HL-60 (cell line): ENCODE measurements around the gene SSH2.

Experiments used
- POLR2AphosphoS5 ChIP-seq: IDR thresholded peaks from 2 replicates; pipeline ENCODE4 v1.6.1; 2012; ENCODE audit warnings: low read depth
- TF ChIP-seq, protein P1 (sequence below): IDR thresholded peaks from 2 replicates; pipeline ENCODE4 v1.6.1; 2012; ENCODE audit warnings: low read depth; ENCODE audit not compliant: insufficient replicate concordance
- TF ChIP-seq, protein P2 (sequence below): IDR thresholded peaks from one replicate; pipeline ENCODE4 v1.5.1; 2011; ENCODE audit warnings: low read length, control low read depth, inconsistent platforms; ENCODE audit not compliant: insufficient read depth

- TF ChIP-seq, protein P1, sequence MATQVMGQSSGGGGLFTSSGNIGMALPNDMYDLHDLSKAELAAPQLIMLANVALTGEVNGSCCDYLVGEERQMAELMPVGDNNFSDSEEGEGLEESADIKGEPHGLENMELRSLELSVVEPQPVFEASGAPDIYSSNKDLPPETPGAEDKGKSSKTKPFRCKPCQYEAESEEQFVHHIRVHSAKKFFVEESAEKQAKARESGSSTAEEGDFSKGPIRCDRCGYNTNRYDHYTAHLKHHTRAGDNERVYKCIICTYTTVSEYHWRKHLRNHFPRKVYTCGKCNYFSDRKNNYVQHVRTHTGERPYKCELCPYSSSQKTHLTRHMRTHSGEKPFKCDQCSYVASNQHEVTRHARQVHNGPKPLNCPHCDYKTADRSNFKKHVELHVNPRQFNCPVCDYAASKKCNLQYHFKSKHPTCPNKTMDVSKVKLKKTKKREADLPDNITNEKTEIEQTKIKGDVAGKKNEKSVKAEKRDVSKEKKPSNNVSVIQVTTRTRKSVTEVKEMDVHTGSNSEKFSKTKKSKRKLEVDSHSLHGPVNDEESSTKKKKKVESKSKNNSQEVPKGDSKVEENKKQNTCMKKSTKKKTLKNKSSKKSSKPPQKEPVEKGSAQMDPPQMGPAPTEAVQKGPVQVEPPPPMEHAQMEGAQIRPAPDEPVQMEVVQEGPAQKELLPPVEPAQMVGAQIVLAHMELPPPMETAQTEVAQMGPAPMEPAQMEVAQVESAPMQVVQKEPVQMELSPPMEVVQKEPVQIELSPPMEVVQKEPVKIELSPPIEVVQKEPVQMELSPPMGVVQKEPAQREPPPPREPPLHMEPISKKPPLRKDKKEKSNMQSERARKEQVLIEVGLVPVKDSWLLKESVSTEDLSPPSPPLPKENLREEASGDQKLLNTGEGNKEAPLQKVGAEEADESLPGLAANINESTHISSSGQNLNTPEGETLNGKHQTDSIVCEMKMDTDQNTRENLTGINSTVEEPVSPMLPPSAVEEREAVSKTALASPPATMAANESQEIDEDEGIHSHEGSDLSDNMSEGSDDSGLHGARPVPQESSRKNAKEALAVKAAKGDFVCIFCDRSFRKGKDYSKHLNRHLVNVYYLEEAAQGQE = no peak
- TF ChIP-seq, protein P2, sequence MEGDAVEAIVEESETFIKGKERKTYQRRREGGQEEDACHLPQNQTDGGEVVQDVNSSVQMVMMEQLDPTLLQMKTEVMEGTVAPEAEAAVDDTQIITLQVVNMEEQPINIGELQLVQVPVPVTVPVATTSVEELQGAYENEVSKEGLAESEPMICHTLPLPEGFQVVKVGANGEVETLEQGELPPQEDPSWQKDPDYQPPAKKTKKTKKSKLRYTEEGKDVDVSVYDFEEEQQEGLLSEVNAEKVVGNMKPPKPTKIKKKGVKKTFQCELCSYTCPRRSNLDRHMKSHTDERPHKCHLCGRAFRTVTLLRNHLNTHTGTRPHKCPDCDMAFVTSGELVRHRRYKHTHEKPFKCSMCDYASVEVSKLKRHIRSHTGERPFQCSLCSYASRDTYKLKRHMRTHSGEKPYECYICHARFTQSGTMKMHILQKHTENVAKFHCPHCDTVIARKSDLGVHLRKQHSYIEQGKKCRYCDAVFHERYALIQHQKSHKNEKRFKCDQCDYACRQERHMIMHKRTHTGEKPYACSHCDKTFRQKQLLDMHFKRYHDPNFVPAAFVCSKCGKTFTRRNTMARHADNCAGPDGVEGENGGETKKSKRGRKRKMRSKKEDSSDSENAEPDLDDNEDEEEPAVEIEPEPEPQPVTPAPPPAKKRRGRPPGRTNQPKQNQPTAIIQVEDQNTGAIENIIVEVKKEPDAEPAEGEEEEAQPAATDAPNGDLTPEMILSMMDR = no peak
- TF ChIP-seq POLR2AphosphoS5 = no peak
These were observed 260.8 kb downstream of the SSH2 start for GRCh38 chr17:29669266-29669665.
